MCF 10A (cell line): ENCODE measurements around the gene ZNF783. TPM values are rescaled to one million over a fixed set of nuclear protein-coding genes. Genes with fewer than 3 reads are reported as not detected.

Source experiments
- BruUV-seq: library from RNA; stranded (reverse); fragments of 400-500 nt; replicated peaks from 2 replicates; lab custom pipeline; 2021; lab: Mats Ljungman, UMichigan
- CTCF ChIA-PET: fragments of 300-600 bp; sonication (Branson Sonifier 250); formaldehyde crosslinking; extraction: SDS; loops from one replicate; lab custom pipeline; 2021; ENCODE audit warnings: antibody characterized with exemption, inconsistent platforms; lab: Yijun Ruan, JAX
- POLR2A ChIA-PET: fragments of 300-600, 350-650 bp; sonication (Branson Sonifier 250); formaldehyde crosslinking; extraction: SDS; loops from one replicate; lab custom pipeline; 2020; ENCODE audit warnings: antibody characterized with exemption, inconsistent platforms; lab: Yijun Ruan, JAX
- DNase-seq: peaks from one replicate; pipeline ENCODE4 v3.0.0-alpha.2; 2018; ENCODE audit not compliant: unreplicated experiment
- H3K27ac Mint-ChIP-seq: one replicate; pipeline ENCODE4 v1.8.0; 2022; ENCODE audit warnings: mild to moderate bottlenecking, low read depth, mixed read lengths; ENCODE audit not compliant: unreplicated experiment
- H3K27me3 Mint-ChIP-seq: one replicate; pipeline ENCODE4 v1.8.0; 2022; ENCODE audit warnings: mixed read lengths; ENCODE audit not compliant: insufficient read depth, unreplicated experiment
- H3K36me3 Mint-ChIP-seq: one replicate; pipeline ENCODE4 v1.8.0; 2022; ENCODE audit warnings: mild to moderate bottlenecking, moderate library complexity, mixed read lengths; ENCODE audit not compliant: insufficient read depth, unreplicated experiment
- H3K4me1 Mint-ChIP-seq: one replicate; pipeline ENCODE4 v1.8.0; 2022; ENCODE audit warnings: mixed read lengths; ENCODE audit not compliant: insufficient read depth, unreplicated experiment
- H3K4me3 Mint-ChIP-seq: one replicate; pipeline ENCODE4 v1.8.0; 2022; ENCODE audit warnings: mild to moderate bottlenecking, moderate library complexity, mixed read lengths; ENCODE audit not compliant: unreplicated experiment
- H3K9me3 Mint-ChIP-seq: one replicate; pipeline ENCODE4 v1.8.0; 2022; ENCODE audit warnings: mixed read lengths; ENCODE audit not compliant: unreplicated experiment
- CTCF ChIP-seq: fragments of 200-600 bp; IDR thresholded peaks from one replicate; pipeline ENCODE4 v1.8.0; 2022; ENCODE audit warnings: antibody characterized with exemption, mild to moderate bottlenecking; ENCODE audit not compliant: unreplicated experiment
- intact Hi-C: fragments of 100-400 bp; cut with micrococcal nuclease; formaldehyde crosslinking; loops from 2 replicates; pipeline ENCODE4 v1.14.1; 2022
- total RNA-seq: library from RNA; stranded (reverse); gene quantifications from 2 replicates; pipeline ENCODE4 v1.2.3, GENCODE V29; 2022

The ZNF783 gene
- total RNA-seq, 1 experiment from 2014 or later, result 39.5 TPM

- POLR2A ChIA-PET, result interaction anchor here (0.6 to 1.1 kb wide), 2 partner anchors 18 to 30 kb away, joined by 3 read pairs; partner anchors contain the start of gene ZNF783
- BruUV-seq, result no TSS peak
- no peak for TF ChIP-seq CTCF
- CTCF ChIA-PET, result interaction anchor here (0.5 to 2.5 kb wide), 4 partner anchors 20 to 456 kb away, joined by 3 to 8 read pairs (median 3); no protein-coding TSS in a partner anchor
- Mint-ChIP-seq H3K4me3 (no peak overlapping the region), H3K9me3 (no peaks in the 10 kb centered on the region), H3K4me1 (peaks cover 1% of the 10 kb centered on the region), H3K36me3 (peaks cover 30% of the 10 kb centered on the region), H3K27ac (no peak overlapping the region), H3K27me3 (no peaks in the 10 kb centered on the region)
- intact Hi-C loops, result no loop called here
- DNase-seq, result no peak
Observed at GRCh38 chr7:149291781-149292461, 29.9 kb downstream of the ZNF783 start.

- Mint-ChIP-seq H3K4me1 (no peaks in the 10 kb centered on the region), H3K27ac (no peak overlapping the region), H3K9me3 (no peaks in the 10 kb centered on the region), H3K27me3 (no peaks in the 10 kb centered on the region), H3K4me3 (no peak overlapping the region), H3K36me3 (peaks cover 35% of the 10 kb centered on the region)
- TF ChIP-seq CTCF, result no peak
- CTCF ChIA-PET, result interaction anchor here (0.5 to 2.5 kb wide), 3 partner anchors 17 to 182 kb away, joined by 3 to 8 read pairs (median 3); no protein-coding TSS in a partner anchor
- BruUV-seq, result no TSS peak
- intact Hi-C loops, result no loop called here
- POLR2A ChIA-PET, result interaction anchor here (1.1 kb wide), 1 partner anchor 30 kb away, joined by 3 read pairs; the partner anchor contains the start of gene ZNF783
- DNase-seq, result no peak
Observed at GRCh38 chr7:149292462-149292823, 30.4 kb downstream of the ZNF783 start.

- no peak for DNase-seq
- ChIA-PET CTCF (interaction anchor here (2.5 kb wide), 1 partner anchor 18 kb away, joined by 8 read pairs; no protein-coding TSS in a partner anchor), POLR2A (no interaction called here)
- Mint-ChIP-seq H3K4me1 (no peaks in the 10 kb centered on the region), H3K36me3 (peaks cover 38% of the 10 kb centered on the region), H3K9me3 (no peaks in the 10 kb centered on the region), H3K27me3 (no peaks in the 10 kb centered on the region), H3K4me3 (no peak overlapping the region), H3K27ac (no peak overlapping the region)
- no peak for TF ChIP-seq CTCF
- BruUV-seq, result no TSS peak
- intact Hi-C loops, result no loop called here
Observed at GRCh38 chr7:149293338-149293737, 31.3 kb downstream of the ZNF783 start.

GRCh38 chr7:149293946-149294633 lies 32.1 kb downstream of the ZNF783 start:
- no peaks in the 10 kb centered on the region for H3K4me1 Mint-ChIP-seq
- H3K36me3 Mint-ChIP-seq, result peaks cover 36% of the 10 kb centered on the region
- POLR2A ChIA-PET, result no interaction called here

More at GRCh38 chr7:149293946-149294633, 32.1 kb downstream of the ZNF783 start:
- CTCF ChIA-PET, result interaction anchor here (0.6 kb wide), 1 partner anchor 64 kb away, joined by 3 read pairs; no protein-coding TSS in a partner anchor
- Mint-ChIP-seq H3K27me3 (no peaks in the 10 kb centered on the region), H3K9me3 (no peaks in the 10 kb centered on the region), H3K4me3 (no peak overlapping the region), H3K27ac (no peak overlapping the region)
- no TSS peak for BruUV-seq
- TF ChIP-seq CTCF, result no peak
- no peak for DNase-seq
- intact Hi-C loops, result no loop called here
